Measurements from ENCODE around the gene CHTOP. TPM values are rescaled to one million over a fixed set of nuclear protein-coding genes. Genes with fewer than 3 reads are reported as not detected.

The CHTOP gene, protein sequence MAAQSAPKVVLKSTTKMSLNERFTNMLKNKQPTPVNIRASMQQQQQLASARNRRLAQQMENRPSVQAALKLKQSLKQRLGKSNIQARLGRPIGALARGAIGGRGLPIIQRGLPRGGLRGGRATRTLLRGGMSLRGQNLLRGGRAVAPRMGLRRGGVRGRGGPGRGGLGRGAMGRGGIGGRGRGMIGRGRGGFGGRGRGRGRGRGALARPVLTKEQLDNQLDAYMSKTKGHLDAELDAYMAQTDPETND
- 68.2 to 85.8 TPM (median 80.9 TPM) in 5 replicates for total RNA-seq (2022; extraction: Qiagen RNA extraction; ENCODE audit: low read depth)

GRCh38 chr1:153633754-153634665 is at the start of gene CHTOP:
TSS of gene CHTOP (plus strand) at chr1:153634066. CDS start at chr1:153636589, 2,523 bp downstream.

GRCh38 chr1:153612755-153613331 is 21.0 kb upstream of the CHTOP start, which contains the start of gene S100A16:
TSS of gene S100A16 (minus strand) at chr1:153613137. CDS start at chr1:153608151, 4,986 bp downstream.

DNA sequence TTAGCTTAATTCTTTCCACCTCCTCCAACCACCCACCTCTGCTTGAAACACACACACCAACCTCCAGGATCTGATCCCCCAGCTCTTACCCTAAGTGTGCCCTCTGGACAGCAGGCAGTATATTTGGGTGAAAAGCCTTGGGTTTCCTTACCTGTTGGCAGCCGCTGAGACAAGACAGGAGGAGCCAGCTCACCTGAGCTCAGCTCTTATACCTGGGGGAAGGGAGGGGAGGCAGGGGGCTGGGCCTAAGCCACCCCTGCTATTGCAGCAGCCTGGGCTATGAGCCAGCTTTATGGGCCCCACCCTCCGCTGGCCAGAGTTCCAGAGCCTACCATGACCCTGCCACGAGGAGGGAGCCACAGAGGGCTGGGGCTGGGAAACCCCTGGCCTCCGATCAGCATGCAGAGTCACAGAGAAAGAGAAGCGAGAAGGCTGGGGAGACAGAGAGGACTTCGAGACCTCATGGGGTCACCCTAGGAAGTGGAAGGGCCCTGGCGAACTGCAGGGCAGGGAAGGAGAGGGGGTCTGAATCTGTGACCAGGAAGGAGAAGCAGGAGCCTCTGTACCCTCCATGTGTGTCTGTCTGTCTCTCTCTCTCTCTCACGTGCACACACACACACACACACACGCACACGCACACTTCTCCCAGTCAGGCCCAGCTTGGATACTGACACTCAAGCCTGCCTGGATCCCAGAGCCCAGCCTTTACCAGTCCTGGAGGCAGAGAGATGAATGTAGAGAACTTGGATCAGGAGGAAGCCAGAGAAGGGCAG is 17.5 kb upstream of the CHTOP start, which contains the start of gene S100A14:
Gene S100A14 (minus strand): TSS at position 182 of the 773 bp plus-strand sequence. CDS start 467 bp downstream, outside the sequence.

GRCh38 chr1:153626904-153627714 is 6.8 kb upstream of the CHTOP start, which contains the start of gene S100A13:
TSS of gene S100A13 (minus strand) at chr1:153627505. CDS start at chr1:153626472, 1,033 bp downstream.

GRCh38 chr1:153627715-153628626 is 5.9 kb upstream of the CHTOP start, which contains the start of gene S100A1:
TSS of gene S100A1 (plus strand) at chr1:153628434. CDS start at chr1:153630522, 2,088 bp downstream.

DNA sequence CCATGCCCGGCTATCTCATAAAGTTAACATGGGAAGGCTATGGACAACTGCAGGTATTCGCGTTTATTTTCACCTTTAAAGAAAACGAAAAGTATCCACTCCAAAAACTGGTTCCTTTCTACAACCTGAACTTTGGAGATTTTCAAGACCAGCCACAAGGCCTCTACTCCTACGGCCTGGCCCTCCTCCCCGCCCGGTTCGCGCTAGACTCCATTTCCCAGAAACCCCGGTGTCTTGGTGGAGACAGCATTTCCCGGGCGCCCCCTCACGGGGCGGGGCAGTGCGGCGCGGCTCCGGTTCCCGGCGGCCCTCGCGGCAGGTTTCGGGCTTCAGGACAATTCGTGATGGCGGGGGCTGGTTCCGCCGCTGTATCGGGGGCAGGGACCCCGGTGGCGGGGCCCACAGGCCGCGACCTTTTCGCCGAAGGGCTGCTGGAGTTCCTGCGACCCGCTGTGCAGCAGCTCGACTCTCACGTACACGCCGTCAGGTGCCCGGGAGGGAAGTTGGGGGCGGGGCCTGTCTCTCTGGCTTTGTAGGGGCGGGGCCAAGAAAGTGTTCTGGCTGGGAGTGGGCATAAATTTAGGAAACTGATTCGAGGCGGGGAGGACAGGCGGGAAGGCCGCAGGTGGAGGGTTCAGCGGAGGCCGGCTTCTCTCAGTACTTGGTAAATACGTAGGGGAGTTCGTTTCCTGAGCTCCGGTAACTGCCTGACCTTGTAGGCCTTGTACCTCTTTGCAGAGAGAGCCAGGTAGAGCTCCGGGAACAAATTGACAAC is 24.7 kb downstream of the CHTOP start, which contains the start of gene SNAPIN:
Gene SNAPIN (plus strand): TSS at position 304 of the 775 bp plus-strand sequence. CDS start 41 bp downstream, at position 345.

DNA sequence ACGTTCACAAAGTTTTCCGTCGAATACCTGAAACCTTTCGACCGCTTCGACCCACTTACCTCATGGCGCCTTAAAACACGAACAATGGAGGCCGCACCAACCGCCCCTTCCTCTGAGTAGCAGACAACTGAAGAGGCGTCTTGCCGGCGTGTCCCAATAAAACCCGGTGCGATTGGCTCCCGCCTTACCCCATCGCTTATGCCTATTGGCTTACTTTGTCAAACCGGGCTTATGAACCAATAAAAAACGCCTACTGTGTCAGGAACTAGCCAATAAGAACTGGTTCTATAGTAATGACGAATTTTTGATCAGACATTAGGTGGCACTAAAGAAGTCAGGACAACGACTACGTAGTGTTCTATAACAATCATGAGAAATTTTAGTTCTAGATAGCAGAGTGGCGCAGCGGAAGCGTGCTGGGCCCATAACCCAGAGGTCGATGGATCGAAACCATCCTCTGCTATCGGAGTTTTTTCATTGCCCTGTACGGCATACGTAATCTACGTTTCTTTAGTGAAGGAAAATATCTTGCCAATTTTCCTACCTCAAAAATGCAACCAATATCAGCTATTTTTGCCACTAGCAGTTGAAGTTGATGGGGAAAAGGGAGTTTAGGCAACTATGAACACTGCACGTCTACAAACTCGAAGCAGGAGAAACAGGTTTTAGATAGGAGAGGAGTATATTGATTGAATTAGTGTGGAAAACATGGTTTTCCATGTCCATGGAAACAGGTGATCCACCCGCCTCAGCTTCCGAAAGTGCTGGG is 37.2 kb downstream of the CHTOP start, which contains the start of gene ILF2:
Gene ILF2 (minus strand): TSS at position 135 of the 769 bp plus-strand sequence. CDS start 71 bp downstream, at position 64.

GRCh38 chr1:153678519-153679336 is 44.9 kb downstream of the CHTOP start, which contains the start of gene NPR1:
TSS of gene NPR1 (plus strand) at chr1:153678688. CDS start at chr1:153679109, 421 bp downstream.

Other genes starting within 250 kb of the CHTOP start
- gene S100A8, start 243.0 kb upstream of the CHTOP start, total RNA-seq (2022; extraction: Qiagen RNA extraction; ENCODE audit: low read depth): not detected in 5 replicates
- not detected in 5 replicates for gene S100A7A, start 217.5 kb upstream of the CHTOP start, total RNA-seq (2022; extraction: Qiagen RNA extraction; ENCODE audit: low read depth)
- gene S100A7, start 173.4 kb upstream of the CHTOP start, total RNA-seq (2022; extraction: Qiagen RNA extraction; ENCODE audit: low read depth): not detected in 5 replicates
- gene S100A6, start 98.1 kb upstream of the CHTOP start, total RNA-seq (2022; extraction: Qiagen RNA extraction; ENCODE audit: low read depth): 3,721 to 4,200 TPM (median 3,795 TPM) in 5 replicates
- gene S100A5, start 93.1 kb upstream of the CHTOP start, total RNA-seq (2022; extraction: Qiagen RNA extraction; ENCODE audit: low read depth): 0.87 to 1.4 TPM (median 1.1 TPM) in 5 replicates
- 1,668 to 2,055 TPM (median 1,841 TPM) in 5 replicates for gene S100A4, start 88.3 kb upstream of the CHTOP start, total RNA-seq (2022; extraction: Qiagen RNA extraction; ENCODE audit: low read depth)
- 104 to 121 TPM (median 120 TPM) in 5 replicates for gene S100A3, start 84.8 kb upstream of the CHTOP start, total RNA-seq (2022; extraction: Qiagen RNA extraction; ENCODE audit: low read depth)
- 18.8 to 40.7 TPM (median 32.4 TPM) in 5 replicates for gene S100A2, start 68.2 kb upstream of the CHTOP start, total RNA-seq (2022; extraction: Qiagen RNA extraction; ENCODE audit: low read depth)
- 527 to 623 TPM (median 604 TPM) in 5 replicates for gene S100A16, start 20.9 kb upstream of the CHTOP start, total RNA-seq (2022; extraction: Qiagen RNA extraction; ENCODE audit: low read depth)
- gene S100A14, start 17.7 kb upstream of the CHTOP start, total RNA-seq (2022; extraction: Qiagen RNA extraction; ENCODE audit: low read depth): 0.29 to 0.82 TPM (median 0.52 TPM) in 5 replicates
- 181 to 204 TPM (median 194 TPM) in 5 replicates for gene S100A13, start 6.6 kb upstream of the CHTOP start, total RNA-seq (2022; extraction: Qiagen RNA extraction; ENCODE audit: low read depth)
- gene S100A1, start 5.6 kb upstream of the CHTOP start, total RNA-seq (2022; extraction: Qiagen RNA extraction; ENCODE audit: low read depth): 0.62 to 0.80 TPM (median 0.73 TPM) in 4 of 5 replicates, not detected in the other
- 55.9 to 63.8 TPM (median 59.8 TPM) in 5 replicates for gene SNAPIN, start 24.6 kb downstream of the CHTOP start, total RNA-seq (2022; extraction: Qiagen RNA extraction; ENCODE audit: low read depth)
- 259 to 286 TPM (median 267 TPM) in 5 replicates for gene ILF2, start 36.9 kb downstream of the CHTOP start, total RNA-seq (2022; extraction: Qiagen RNA extraction; ENCODE audit: low read depth)
- 0.97 to 1.6 TPM (median 1.1 TPM) in 5 replicates for gene NPR1, start 44.6 kb downstream of the CHTOP start, total RNA-seq (2022; extraction: Qiagen RNA extraction; ENCODE audit: low read depth)
- 16.1 to 20.1 TPM (median 18.6 TPM) in 5 replicates for gene INTS3, start 94.0 kb downstream of the CHTOP start, total RNA-seq (2022; extraction: Qiagen RNA extraction; ENCODE audit: low read depth)
- gene SLC27A3, start 141.3 kb downstream of the CHTOP start, total RNA-seq (2022; extraction: Qiagen RNA extraction; ENCODE audit: low read depth): 0.91 to 2.4 TPM (median 1.6 TPM) in 5 replicates